ENCODE data around the gene GRIPAP1. TPM values are rescaled to one million over a fixed set of nuclear protein-coding genes. Genes with fewer than 3 reads are reported as not detected.

GRIPAP1 gene
- total RNA-seq, 1 donor from 2014 or later, result 18.1 TPM

GRCh38 chrX:48966796-48967579 lies 35.1 kb downstream of the GRIPAP1 start:
- intact Hi-C loops (cut with micrococcal nuclease), result no loop called here
- DNase-seq (no peak), ATAC-seq (no peak)

GRCh38 chrX:48965959-48966358 lies 36.1 kb downstream of the GRIPAP1 start:
- intact Hi-C loops (cut with micrococcal nuclease), result no loop called here

GRCh38 chrX:48961585-48962091 lies 40.4 kb downstream of the GRIPAP1 start:
- intact Hi-C loops (cut with micrococcal nuclease), result no loop called here
- DNase-seq (no peak), ATAC-seq (no peak)

More at GRCh38 chrX:48965959-48966358, 36.1 kb downstream of the GRIPAP1 start:
- no peak for DNase-seq
- ATAC-seq, result no peak

GRCh38 chrX:48960291-48960690 lies 41.8 kb downstream of the GRIPAP1 start:
- ATAC-seq (no peak), DNase-seq (no peak)
- intact Hi-C loops (cut with micrococcal nuclease), result no loop called here

GRCh38 chrX:48958635-48959094 lies 43.4 kb downstream of the GRIPAP1 start:
- ATAC-seq (peak; percentile 2), DNase-seq (peak; percentile 51)
- intact Hi-C loops (cut with micrococcal nuclease), result no loop called here

GRCh38 chrX:48957827-48958634 lies 44.0 kb downstream of the GRIPAP1 start:
- DNase-seq (peak; percentile 95), ATAC-seq (peak; percentile 94)
- intact Hi-C loops (cut with micrococcal nuclease), result no loop called here

- DNase-seq (peak; percentile 71), ATAC-seq (peak; percentile 29)
- intact Hi-C loops (cut with micrococcal nuclease), result no loop called here
These were observed 44.6 kb downstream of the GRIPAP1 start, which contains the start of gene OTUD5 for GRCh38 chrX:48957477-48957826. TSS of gene OTUD5 (minus strand) at chrX:48957607. CDS start at chrX:48957570, 37 bp downstream.

GRCh38 chrX:48956728-48957414 lies 45.2 kb downstream of the GRIPAP1 start:
- ATAC-seq (no peak), DNase-seq (peak; percentile 35)
- intact Hi-C loops (cut with micrococcal nuclease), result no loop called here

GRCh38 chrX:48948589-48948988 lies 53.5 kb downstream of the GRIPAP1 start:
- intact Hi-C loops (cut with micrococcal nuclease), result no loop called here
- ATAC-seq, result no peak
- DNase-seq, result no peak

GRCh38 chrX:48945517-48946348 lies 56.3 kb downstream of the GRIPAP1 start:
- DNase-seq (peak; percentile 50), ATAC-seq (peak; percentile 64)
- intact Hi-C loops (cut with micrococcal nuclease), result no loop called here

- intact Hi-C loops (cut with micrococcal nuclease), result no loop called here
- ATAC-seq, result no peak
- DNase-seq, result no peak
These were observed 59.2 kb downstream of the GRIPAP1 start for GRCh38 chrX:48942895-48943294.

- intact Hi-C loops (cut with micrococcal nuclease), result no loop called here
- ATAC-seq, result no peak
- no peak for DNase-seq
These were observed 61.6 kb downstream of the GRIPAP1 start for GRCh38 chrX:48940404-48940955.

- intact Hi-C loops (cut with micrococcal nuclease), result no loop called here
- DNase-seq, result no peak
- ATAC-seq, result no peak
These were observed 62.4 kb downstream of the GRIPAP1 start for GRCh38 chrX:48939524-48940228.

- intact Hi-C loops (cut with micrococcal nuclease), result no loop called here
- no peak for DNase-seq
- ATAC-seq, result no peak
These were observed 63.2 kb downstream of the GRIPAP1 start for GRCh38 chrX:48938721-48939425.

- DNase-seq (peak; percentile 52), ATAC-seq (peak; percentile 62)
- intact Hi-C loops (cut with micrococcal nuclease), result no loop called here
These were observed 64.8 kb downstream of the GRIPAP1 start for GRCh38 chrX:48937054-48937907.

- intact Hi-C loops (cut with micrococcal nuclease), result no loop called here
- no peak for DNase-seq
- no peak for ATAC-seq
These were observed 65.5 kb downstream of the GRIPAP1 start for GRCh38 chrX:48936429-48937053.

Data from left ventricle myocardium superior (tissue), 1 donor.